ENCODE data around the gene OGA. TPM values are rescaled to one million over a fixed set of nuclear protein-coding genes. Genes with fewer than 3 reads are reported as not detected.

The OGA gene
- total RNA-seq, 1 donor from 2014 or later: 49.9 TPM

DNA sequence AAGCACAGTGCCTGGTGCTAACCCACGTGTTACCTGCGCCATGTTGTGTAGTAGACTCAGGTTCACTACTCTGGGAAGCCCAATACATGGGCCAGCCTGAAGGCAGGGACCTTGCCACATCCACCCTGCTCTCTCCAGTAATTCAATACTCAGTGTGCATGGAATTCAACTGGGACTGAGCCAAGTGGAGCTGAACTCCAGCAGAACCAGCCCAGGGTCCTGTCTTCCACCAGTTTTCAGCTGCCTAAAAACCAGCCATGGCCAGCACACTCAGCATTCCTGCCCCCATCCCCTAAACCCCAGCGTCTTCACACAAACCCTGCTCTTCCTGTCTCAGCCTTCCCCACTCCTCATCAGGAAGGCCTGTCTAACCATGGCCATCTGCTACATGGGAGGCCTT lies 57.7 kb downstream of the OGA start:
- DNase-seq (ENCODE audit: low read depth in 2 of 2): no peak

- no peak for DNase-seq (ENCODE audit: low read depth in 2 of 2)
Observed at GRCh38 chr10:101759309-101760247, 58.7 kb downstream of the OGA start.

DNA sequence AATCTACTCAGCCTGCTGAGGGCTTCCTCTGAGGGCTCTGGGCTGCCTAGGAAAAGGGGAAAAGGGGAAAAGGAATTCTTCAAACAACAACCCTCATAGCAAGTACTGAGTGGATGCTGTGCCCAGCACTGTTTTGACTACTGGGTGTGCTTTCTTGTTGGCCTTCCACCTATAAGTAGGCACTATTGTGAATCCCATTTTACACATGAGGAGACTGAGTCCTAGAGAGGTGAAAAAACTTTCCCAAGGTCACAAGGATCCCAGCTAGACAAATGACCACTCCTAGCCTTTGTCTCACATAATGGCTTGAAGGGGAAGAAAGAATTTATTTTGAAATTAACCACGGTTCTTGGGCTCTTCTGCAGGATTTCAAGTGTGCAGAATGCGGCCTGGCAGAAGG lies 59.4 kb downstream of the OGA start:
- DNase-seq (ENCODE audit: low read depth in 2 of 2): no peak

GRCh38 chr10:101752241-101752640 lies 66.0 kb downstream of the OGA start:
- DNase-seq (ENCODE audit: low read depth in 2 of 2): no peak

- no peak for DNase-seq (ENCODE audit: low read depth in 2 of 2)
Observed at GRCh38 chr10:101749047-101750016, 68.9 kb downstream of the OGA start.

DNA sequence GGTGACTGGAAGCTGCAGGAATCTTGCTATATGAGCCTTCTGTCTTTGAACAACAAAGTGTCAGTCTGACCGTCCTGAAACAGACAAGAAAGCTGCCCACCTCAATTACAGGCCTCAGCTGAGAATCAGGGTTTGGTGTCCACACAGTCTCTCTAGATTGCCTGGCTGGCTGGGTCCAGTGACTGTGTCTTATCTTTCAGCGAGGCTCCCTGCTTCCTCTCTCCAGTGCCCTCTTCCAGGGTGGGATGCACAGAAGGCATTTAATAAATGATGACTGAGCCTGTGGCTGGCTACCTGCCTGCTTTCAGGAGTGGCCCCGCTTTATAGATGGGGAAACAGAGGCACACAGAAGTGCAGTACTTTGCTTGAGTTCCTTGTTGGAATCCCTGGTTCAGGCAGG lies 69.7 kb downstream of the OGA start:
- no peak for DNase-seq (ENCODE audit: low read depth in 2 of 2)

DNA sequence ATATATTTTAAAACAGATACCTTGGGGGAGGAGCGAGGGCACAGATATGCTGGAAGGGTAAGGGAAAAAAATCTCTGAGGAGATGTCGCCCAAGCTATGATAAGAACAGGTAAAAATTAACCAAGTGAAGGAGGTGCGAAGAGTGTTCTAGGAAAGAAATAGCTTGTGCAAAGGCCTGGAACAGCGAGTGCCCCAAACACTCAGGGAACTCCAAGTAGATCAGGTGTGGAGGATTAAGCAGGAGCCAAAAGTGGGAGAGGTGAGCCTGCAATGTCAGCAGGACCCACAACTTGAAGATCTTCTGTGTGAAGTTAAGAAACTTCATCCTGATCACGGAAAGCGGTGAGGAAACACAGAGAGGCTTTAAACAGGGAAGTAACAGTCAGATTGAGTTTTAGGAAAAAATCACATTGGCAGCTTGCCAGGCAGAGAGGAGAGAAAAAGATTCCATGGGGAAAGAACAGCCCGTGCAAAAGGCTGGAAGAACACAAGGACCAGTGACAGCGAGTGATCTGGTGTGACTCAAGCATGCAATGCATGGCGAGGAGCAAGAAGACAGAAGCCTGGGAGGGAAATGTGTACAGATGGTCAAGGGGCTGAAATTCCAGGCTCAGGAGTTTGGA lies 73.1 kb downstream of the OGA start:
- DNase-seq (ENCODE audit: low read depth in 2 of 2): no peak

GRCh38 chr10:101744267-101744666 lies 74.0 kb downstream of the OGA start:
- no peak for DNase-seq (ENCODE audit: low read depth in 2 of 2)

- DNase-seq (ENCODE audit: low read depth in 2 of 2): no peak
Observed at GRCh38 chr10:101741938-101742337, 76.3 kb downstream of the OGA start.

DNA sequence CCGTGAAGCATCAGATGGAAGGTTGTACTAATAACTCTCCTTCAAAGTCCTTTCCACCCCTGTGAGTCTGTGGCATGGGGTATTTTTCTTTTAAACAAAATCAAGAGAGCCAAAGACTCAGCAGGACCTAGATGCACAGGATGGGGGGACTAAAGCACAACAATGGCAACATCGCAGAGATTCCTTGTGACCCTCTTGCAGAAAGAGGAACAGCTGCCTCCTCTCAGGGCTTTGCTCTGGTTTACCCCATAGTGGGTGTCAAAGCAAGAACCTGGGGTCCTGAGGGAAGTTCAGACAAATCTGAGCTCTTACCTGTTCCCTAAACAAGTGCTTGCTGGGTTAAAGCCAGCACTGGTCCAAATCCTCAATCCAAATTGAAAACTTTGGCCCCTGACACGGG lies 81.6 kb downstream of the OGA start:
- no peak for DNase-seq (ENCODE audit: low read depth in 2 of 2)

Other genes with a start within 250 kb of the OGA start
- gene POLL, start 230.2 kb downstream of the OGA start, total RNA-seq: 5.6 and 7.5 TPM in 2 replicates
- gene DPCD, start 230.1 kb downstream of the OGA start, total RNA-seq: 13.8 and 16.4 TPM in 2 replicates
- 17.2 and 19.5 TPM in 2 replicates for gene FBXW4, start 123.3 kb downstream of the OGA start, total RNA-seq
- not detected in 2 replicates for gene FGF8, start 42.3 kb downstream of the OGA start, total RNA-seq
- 71.4 and 127 TPM in 2 replicates for gene NPM3, start 35.0 kb downstream of the OGA start, total RNA-seq
- 0.13 TPM in 2 replicates for gene KCNIP2, start 25.4 kb upstream of the OGA start, total RNA-seq
- gene ARMH3, start 237.7 kb upstream of the OGA start, total RNA-seq: 5.3 and 6.3 TPM in 2 replicates
- 26.1 and 34.5 TPM in 2 replicates for gene HPS6, start 246.9 kb upstream of the OGA start, total RNA-seq

Data from dermis microvascular lymphatic vessel endothelial cell (primary cell).